PC-9 (cell line): ENCODE measurements around the gene KRT82. TPM values are rescaled to one million over a fixed set of nuclear protein-coding genes. Genes with fewer than 3 reads are reported as not detected.

Experiments
- BruUV-seq: library from RNA; stranded (reverse); fragments of 400-500 nt; replicated peaks from 2 replicates; lab custom pipeline; 2021; lab: Mats Ljungman, UMichigan
- CTCF ChIA-PET: fragments of 300-600 bp; sonication (Branson Sonifier 250); formaldehyde crosslinking; loops from one replicate; lab custom pipeline; 2022; ENCODE audit warnings: antibody characterized with exemption; lab: Charles Lee
- POLR2A ChIA-PET: fragments of 300-600 bp; sonication (Branson Sonifier 250); formaldehyde crosslinking; loops from one replicate; lab custom pipeline; 2022; ENCODE audit warnings: antibody characterized with exemption; ENCODE audit not compliant: unreplicated experiment; lab: Charles Lee
- DNase-seq, 2 experiments: peaks; one replicate each; pipeline versions ENCODE4 v3.0.0 to v3.0.0-alpha.2; 2015 to 2022; ENCODE audit warnings: mixed read lengths in 1 of 2
- H2AFZ ChIP-seq: fragments of 200-600 bp; sonication (generic); 2 replicates; pipeline ENCODE4 v1.8.1; 2017; ENCODE audit warnings: antibody characterized with exemption
- H3F3A ChIP-seq: fragments of 200-600 bp; sonication (generic); 2 replicates; pipeline ENCODE4 v1.8.1; 2017; ENCODE audit warnings: antibody characterized with exemption, mild to moderate bottlenecking, low read depth; ENCODE audit not compliant: insufficient read depth
- H3K27ac ChIP-seq: fragments of 200-600 bp; sonication (generic); 2 replicates; pipeline ENCODE4 v1.6.1; 2016; ENCODE audit warnings: mixed run types
- H3K27me3 ChIP-seq: fragments of 200-600 bp; sonication (generic); 2 replicates; pipeline ENCODE4 v1.6.1; 2016; ENCODE audit warnings: low read depth, mixed run types; ENCODE audit not compliant: insufficient read depth
- H3K36me3 ChIP-seq: fragments of 200-600 bp; sonication (generic); 2 replicates; pipeline ENCODE4 v1.6.1; 2016; ENCODE audit warnings: low read depth, mixed run types
- H3K4me1 ChIP-seq: fragments of 200-600 bp; sonication (generic); replicated peaks from 2 replicates; pipeline ENCODE4 v1.6.1; 2016; ENCODE audit warnings: mixed run types; ENCODE audit not compliant: insufficient read depth
- H3K4me2 ChIP-seq: fragments of 200-600 bp; sonication (generic); 2 replicates; pipeline ENCODE4 v1.6.1; 2017; ENCODE audit warnings: mixed run types
- H3K4me3 ChIP-seq: fragments of 200-600 bp; sonication (generic); 2 replicates; pipeline ENCODE4 v1.6.1; 2016; ENCODE audit warnings: mixed run types
- H3K79me2 ChIP-seq: fragments of 200-600 bp; sonication (generic); 2 replicates; pipeline ENCODE4 v1.6.1; 2017; ENCODE audit warnings: low read depth, mixed run types
- H3K9me2 ChIP-seq: fragments of 200-600 bp; sonication (generic); 2 replicates; pipeline ENCODE4 v1.8.1; 2017; ENCODE audit warnings: mild to moderate bottlenecking; ENCODE audit not compliant: insufficient read depth
- H3K9me3 ChIP-seq: fragments of 200-600 bp; sonication (generic); 2 replicates; pipeline ENCODE4 v1.8.1; 2016; ENCODE audit warnings: low read depth; ENCODE audit not compliant: insufficient read depth
- H4K20me1 ChIP-seq: fragments of 200-600 bp; sonication (generic); 2 replicates; pipeline ENCODE4 v1.8.1; 2017; ENCODE audit not compliant: insufficient read depth
- EZH2 ChIP-seq: fragments of 200-600 bp; sonication (generic); IDR thresholded peaks from 2 replicates; pipeline ENCODE4 v1.8.0; 2017; ENCODE audit warnings: antibody characterized with exemption, low read depth
- intact Hi-C: fragments of 100-400 bp; cut with micrococcal nuclease; formaldehyde crosslinking; loops from one replicate; pipeline ENCODE4 v1.10.0; 2022; ENCODE audit not compliant: unreplicated experiment
- total RNA-seq: library from RNA; stranded (reverse); gene quantifications from 2 replicates; pipeline ENCODE4 v1.2.3, GENCODE V29; 2021
- TF ChIP-seq, protein P1 (sequence below): fragments of 200-600 bp; sonication (generic); conservative IDR thresholded peaks from 2 replicates; pipeline ENCODE4 v1.6.1; 2017; ENCODE audit warnings: mixed run types, antibody characterized with exemption, mild to moderate bottlenecking, moderate library complexity

The KRT82 gene
- total RNA-seq, 1 experiment from 2014 or later: not detected

DNA sequence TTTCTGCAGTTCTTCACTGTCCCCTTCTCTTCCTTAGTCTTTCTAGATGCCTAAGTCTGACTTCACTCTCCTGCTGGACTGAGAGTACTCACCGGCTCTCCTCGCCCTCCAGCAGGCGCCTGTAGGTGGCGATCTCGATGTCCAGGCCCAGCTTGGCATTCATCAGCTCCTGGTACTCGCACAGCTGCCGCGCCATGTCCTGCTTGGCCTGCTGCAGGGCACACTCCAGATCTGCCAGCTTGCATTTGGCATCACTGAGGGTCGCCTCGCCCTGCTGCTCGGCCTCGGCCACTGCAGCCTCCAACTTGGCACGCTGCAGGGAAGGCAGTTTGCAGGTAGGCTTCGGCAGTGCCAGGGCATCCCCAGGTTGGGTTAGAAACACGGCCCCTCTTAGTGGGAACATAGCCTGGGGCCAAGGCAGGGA lies 25.9 kb downstream of the KRT82 start:
- CTCF ChIA-PET: interaction anchor here (0.6 kb wide), 1 partner anchor 185 kb away, joined by 3 read pairs; no protein-coding TSS in a partner anchor
- POLR2A ChIA-PET: no interaction called here
- no peaks in the 10 kb centered on the region for H3K4me1 ChIP-seq
- TF ChIP-seq, protein P1, sequence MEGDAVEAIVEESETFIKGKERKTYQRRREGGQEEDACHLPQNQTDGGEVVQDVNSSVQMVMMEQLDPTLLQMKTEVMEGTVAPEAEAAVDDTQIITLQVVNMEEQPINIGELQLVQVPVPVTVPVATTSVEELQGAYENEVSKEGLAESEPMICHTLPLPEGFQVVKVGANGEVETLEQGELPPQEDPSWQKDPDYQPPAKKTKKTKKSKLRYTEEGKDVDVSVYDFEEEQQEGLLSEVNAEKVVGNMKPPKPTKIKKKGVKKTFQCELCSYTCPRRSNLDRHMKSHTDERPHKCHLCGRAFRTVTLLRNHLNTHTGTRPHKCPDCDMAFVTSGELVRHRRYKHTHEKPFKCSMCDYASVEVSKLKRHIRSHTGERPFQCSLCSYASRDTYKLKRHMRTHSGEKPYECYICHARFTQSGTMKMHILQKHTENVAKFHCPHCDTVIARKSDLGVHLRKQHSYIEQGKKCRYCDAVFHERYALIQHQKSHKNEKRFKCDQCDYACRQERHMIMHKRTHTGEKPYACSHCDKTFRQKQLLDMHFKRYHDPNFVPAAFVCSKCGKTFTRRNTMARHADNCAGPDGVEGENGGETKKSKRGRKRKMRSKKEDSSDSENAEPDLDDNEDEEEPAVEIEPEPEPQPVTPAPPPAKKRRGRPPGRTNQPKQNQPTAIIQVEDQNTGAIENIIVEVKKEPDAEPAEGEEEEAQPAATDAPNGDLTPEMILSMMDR: peak; percentile 56
- no peak for TF ChIP-seq EZH2
- no peaks in the 10 kb centered on the region for H3F3A ChIP-seq
- H3K27me3 ChIP-seq: no peaks in the 10 kb centered on the region
- BruUV-seq: no TSS peak
- no peaks in the 10 kb centered on the region for H4K20me1 ChIP-seq
- no peaks in the 10 kb centered on the region for H3K9me3 ChIP-seq
- intact Hi-C loops: no loop called here
- no peak overlapping the region for H3K4me2 ChIP-seq
- no peak overlapping the region for H3K4me3 ChIP-seq
- H3K36me3 ChIP-seq: no peaks in the 10 kb centered on the region
- no peaks in the 10 kb centered on the region for H3K79me2 ChIP-seq
- H3K9me2 ChIP-seq: no peaks in the 10 kb centered on the region
- DNase-seq: peak in 1 of 2 experiments; percentile 47
- no peak overlapping the region for H3K27ac ChIP-seq
- H2AFZ ChIP-seq: no peak overlapping the region

DNA sequence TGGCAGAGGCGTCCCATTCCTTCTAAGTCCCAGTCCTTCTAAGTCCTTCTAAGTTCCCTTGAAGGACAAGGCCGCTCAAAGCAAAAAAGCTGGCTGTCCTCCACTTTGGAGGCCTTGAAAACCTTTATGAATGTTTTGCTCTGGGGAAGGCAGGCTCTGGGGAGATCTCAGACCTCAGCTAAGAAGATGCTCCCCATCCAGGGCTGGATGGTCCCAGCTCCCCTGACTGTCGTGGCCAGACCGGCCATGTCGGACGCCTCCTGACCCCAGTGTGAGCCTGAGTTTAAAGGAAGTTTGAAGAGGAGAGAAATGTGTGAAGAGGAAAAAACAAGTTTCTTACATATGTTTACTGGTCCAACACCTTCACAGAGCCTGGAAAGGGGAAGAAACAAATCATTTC lies 26.6 kb downstream of the KRT82 start:
- Histone ChIP-seq H2AFZ (no peak overlapping the region), H3F3A (no peaks in the 10 kb centered on the region), H4K20me1 (no peaks in the 10 kb centered on the region), H3K4me3 (no peak overlapping the region), H3K4me2 (no peak overlapping the region), H3K36me3 (no peaks in the 10 kb centered on the region), H3K9me3 (no peaks in the 10 kb centered on the region), H3K79me2 (no peaks in the 10 kb centered on the region), H3K27me3 (no peaks in the 10 kb centered on the region), H3K27ac (no peak overlapping the region), H3K4me1 (no peaks in the 10 kb centered on the region), H3K9me2 (no peaks in the 10 kb centered on the region)
- CTCF ChIA-PET: interaction anchor here (0.6 kb wide), 2 partner anchors 39 to 184 kb away, joined by 3 to 5 read pairs; no protein-coding TSS in a partner anchor
- TF ChIP-seq, protein P1: no peak
- no peak for TF ChIP-seq EZH2
- POLR2A ChIA-PET: no interaction called here
- no TSS peak for BruUV-seq
- DNase-seq: no peak
- intact Hi-C loops: no loop called here

- no peaks in the 10 kb centered on the region for H3K79me2 ChIP-seq
- DNase-seq: no peak
- H3K9me3 ChIP-seq: no peaks in the 10 kb centered on the region
- H3K36me3 ChIP-seq: no peaks in the 10 kb centered on the region
- H4K20me1 ChIP-seq: no peaks in the 10 kb centered on the region
- no peak overlapping the region for H3K27ac ChIP-seq
- H3K27me3 ChIP-seq: no peaks in the 10 kb centered on the region
- H2AFZ ChIP-seq: no peak overlapping the region
- BruUV-seq: no TSS peak
- TF ChIP-seq, protein P1: no peak
- TF ChIP-seq EZH2: no peak
- H3K4me3 ChIP-seq: no peak overlapping the region
- intact Hi-C loops: no loop called here
- no peak overlapping the region for H3K4me2 ChIP-seq
- POLR2A ChIA-PET: no interaction called here
- H3F3A ChIP-seq: no peaks in the 10 kb centered on the region
- no peaks in the 10 kb centered on the region for H3K4me1 ChIP-seq
- no peaks in the 10 kb centered on the region for H3K9me2 ChIP-seq
- CTCF ChIA-PET: no interaction called here
Observed at GRCh38 chr12:52378091-52378490, 28.0 kb downstream of the KRT82 start.
